HEK293 (cell line): ENCODE data around the gene REC114.

Experiments
- ZBTB21 ChIP-seq: fragments of 450-650 bp; formaldehyde crosslinking; IDR thresholded peaks from 2 replicates; pipeline ENCODE4 v1.5.1; 2017; ENCODE audit warnings: missing biosample characterization, missing genetic modification characterization
- ZBTB7A ChIP-seq: fragments of 450-650 bp; formaldehyde crosslinking; IDR thresholded peaks from 2 replicates; pipeline ENCODE4 v1.5.1; 2016; ENCODE audit warnings: low read depth, missing biosample characterization, missing genetic modification characterization
- ZBTB8A ChIP-seq: fragments of 450-650 bp; formaldehyde crosslinking; IDR thresholded peaks from 2 replicates; pipeline ENCODE4 v1.5.1; 2016; ENCODE audit warnings: missing biosample characterization, missing genetic modification characterization
- ZIC2 ChIP-seq: fragments of 450-650 bp; formaldehyde crosslinking; IDR thresholded peaks from 2 replicates; pipeline ENCODE4 v1.5.1; 2016; ENCODE audit warnings: missing biosample characterization, missing genetic modification characterization
- ZNF23 ChIP-seq: fragments of 450-650 bp; formaldehyde crosslinking; IDR thresholded peaks from 2 replicates; pipeline ENCODE4 v1.5.1; 2016; ENCODE audit warnings: missing biosample characterization, missing genetic modification characterization, borderline replicate concordance
- ZNF426 ChIP-seq: fragments of 450-650 bp; formaldehyde crosslinking; IDR thresholded peaks from 2 replicates; pipeline ENCODE4 v1.5.1; 2017; ENCODE audit warnings: missing biosample characterization, missing genetic modification characterization, mild to moderate bottlenecking, inconsistent platforms, moderate library complexity
- ZNF654 ChIP-seq: fragments of 450-650 bp; formaldehyde crosslinking; IDR thresholded peaks from 2 replicates; pipeline ENCODE4 v1.5.1; 2016; ENCODE audit warnings: low read depth, missing biosample characterization, missing genetic modification characterization
- TF ChIP-seq, protein P1 (sequence below): fragments of 450-650 bp; formaldehyde crosslinking; IDR thresholded peaks from 2 replicates; pipeline ENCODE4 v1.5.1; 2016; ENCODE audit warnings: missing biosample characterization, missing genetic modification characterization
- TF ChIP-seq, protein P2 (sequence below): fragments of 450-650 bp; formaldehyde crosslinking; conservative IDR thresholded peaks from 2 replicates; pipeline ENCODE4 v1.5.1; 2016; ENCODE audit warnings: low read depth, missing biosample characterization, missing genetic modification characterization
- TF ChIP-seq, protein P3 (sequence below): fragments of 450-650 bp; formaldehyde crosslinking; IDR thresholded peaks from 2 replicates; pipeline ENCODE4 v1.5.1; 2016; ENCODE audit warnings: missing biosample characterization, missing genetic modification characterization
- TF ChIP-seq, protein P4 (sequence below): fragments of 450-650 bp; formaldehyde crosslinking; IDR thresholded peaks from 2 replicates; pipeline ENCODE4 v1.5.1; 2016; ENCODE audit warnings: missing biosample characterization, missing genetic modification characterization, low read depth

DNA sequence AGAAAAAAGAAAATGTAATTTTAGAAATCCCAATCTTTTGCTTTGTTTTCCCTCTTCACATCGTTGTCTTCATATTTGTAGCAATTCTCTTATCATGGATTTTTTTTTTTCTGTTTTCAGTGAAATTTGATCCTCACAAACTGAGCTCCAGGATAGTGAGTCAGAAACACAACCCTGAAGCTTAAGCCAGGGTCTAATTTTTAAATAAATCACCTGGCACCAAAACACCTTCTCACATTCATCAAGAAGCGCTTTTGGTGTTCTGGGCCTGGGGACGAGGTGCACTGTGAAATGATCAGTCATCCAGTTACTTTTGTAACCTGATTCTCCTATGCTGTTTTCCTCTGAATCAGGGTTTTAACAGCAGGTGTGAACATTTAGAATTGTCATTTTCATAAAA, 87.7 kb downstream of the REC114 start:
- TF ChIP-seq ZBTB8A (tag by site-specific recombination) (no peak), ZNF23 (tag by site-specific recombination) (no peak), ZNF426 (no peak), ZBTB21 (tag by site-specific recombination) (no peak), ZNF654 (tag by site-specific recombination) (no peak), ZIC2 (tag by site-specific recombination) (no peak), ZBTB7A (tag by site-specific recombination) (no peak)
- TF ChIP-seq, protein P1, sequence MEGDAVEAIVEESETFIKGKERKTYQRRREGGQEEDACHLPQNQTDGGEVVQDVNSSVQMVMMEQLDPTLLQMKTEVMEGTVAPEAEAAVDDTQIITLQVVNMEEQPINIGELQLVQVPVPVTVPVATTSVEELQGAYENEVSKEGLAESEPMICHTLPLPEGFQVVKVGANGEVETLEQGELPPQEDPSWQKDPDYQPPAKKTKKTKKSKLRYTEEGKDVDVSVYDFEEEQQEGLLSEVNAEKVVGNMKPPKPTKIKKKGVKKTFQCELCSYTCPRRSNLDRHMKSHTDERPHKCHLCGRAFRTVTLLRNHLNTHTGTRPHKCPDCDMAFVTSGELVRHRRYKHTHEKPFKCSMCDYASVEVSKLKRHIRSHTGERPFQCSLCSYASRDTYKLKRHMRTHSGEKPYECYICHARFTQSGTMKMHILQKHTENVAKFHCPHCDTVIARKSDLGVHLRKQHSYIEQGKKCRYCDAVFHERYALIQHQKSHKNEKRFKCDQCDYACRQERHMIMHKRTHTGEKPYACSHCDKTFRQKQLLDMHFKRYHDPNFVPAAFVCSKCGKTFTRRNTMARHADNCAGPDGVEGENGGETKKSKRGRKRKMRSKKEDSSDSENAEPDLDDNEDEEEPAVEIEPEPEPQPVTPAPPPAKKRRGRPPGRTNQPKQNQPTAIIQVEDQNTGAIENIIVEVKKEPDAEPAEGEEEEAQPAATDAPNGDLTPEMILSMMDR, result no peak
- TF ChIP-seq, protein P2, sequence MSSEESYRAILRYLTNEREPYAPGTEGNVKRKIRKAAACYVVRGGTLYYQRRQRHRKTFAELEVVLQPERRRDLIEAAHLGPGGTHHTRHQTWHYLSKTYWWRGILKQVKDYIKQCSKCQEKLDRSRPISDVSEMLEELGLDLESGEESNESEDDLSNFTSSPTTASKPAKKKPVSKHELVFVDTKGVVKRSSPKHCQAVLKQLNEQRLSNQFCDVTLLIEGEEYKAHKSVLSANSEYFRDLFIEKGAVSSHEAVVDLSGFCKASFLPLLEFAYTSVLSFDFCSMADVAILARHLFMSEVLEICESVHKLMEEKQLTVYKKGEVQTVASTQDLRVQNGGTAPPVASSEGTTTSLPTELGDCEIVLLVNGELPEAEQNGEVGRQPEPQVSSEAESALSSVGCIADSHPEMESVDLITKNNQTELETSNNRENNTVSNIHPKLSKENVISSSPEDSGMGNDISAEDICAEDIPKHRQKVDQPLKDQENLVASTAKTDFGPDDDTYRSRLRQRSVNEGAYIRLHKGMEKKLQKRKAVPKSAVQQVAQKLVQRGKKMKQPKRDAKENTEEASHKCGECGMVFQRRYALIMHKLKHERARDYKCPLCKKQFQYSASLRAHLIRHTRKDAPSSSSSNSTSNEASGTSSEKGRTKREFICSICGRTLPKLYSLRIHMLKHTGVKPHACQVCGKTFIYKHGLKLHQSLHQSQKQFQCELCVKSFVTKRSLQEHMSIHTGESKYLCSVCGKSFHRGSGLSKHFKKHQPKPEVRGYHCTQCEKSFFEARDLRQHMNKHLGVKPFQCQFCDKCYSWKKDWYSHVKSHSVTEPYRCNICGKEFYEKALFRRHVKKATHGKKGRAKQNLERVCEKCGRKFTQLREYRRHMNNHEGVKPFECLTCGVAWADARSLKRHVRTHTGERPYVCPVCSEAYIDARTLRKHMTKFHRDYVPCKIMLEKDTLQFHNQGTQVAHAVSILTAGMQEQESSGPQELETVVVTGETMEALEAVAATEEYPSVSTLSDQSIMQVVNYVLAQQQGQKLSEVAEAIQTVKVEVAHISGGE (tag by site-specific recombination), result no peak
- TF ChIP-seq, protein P3, sequence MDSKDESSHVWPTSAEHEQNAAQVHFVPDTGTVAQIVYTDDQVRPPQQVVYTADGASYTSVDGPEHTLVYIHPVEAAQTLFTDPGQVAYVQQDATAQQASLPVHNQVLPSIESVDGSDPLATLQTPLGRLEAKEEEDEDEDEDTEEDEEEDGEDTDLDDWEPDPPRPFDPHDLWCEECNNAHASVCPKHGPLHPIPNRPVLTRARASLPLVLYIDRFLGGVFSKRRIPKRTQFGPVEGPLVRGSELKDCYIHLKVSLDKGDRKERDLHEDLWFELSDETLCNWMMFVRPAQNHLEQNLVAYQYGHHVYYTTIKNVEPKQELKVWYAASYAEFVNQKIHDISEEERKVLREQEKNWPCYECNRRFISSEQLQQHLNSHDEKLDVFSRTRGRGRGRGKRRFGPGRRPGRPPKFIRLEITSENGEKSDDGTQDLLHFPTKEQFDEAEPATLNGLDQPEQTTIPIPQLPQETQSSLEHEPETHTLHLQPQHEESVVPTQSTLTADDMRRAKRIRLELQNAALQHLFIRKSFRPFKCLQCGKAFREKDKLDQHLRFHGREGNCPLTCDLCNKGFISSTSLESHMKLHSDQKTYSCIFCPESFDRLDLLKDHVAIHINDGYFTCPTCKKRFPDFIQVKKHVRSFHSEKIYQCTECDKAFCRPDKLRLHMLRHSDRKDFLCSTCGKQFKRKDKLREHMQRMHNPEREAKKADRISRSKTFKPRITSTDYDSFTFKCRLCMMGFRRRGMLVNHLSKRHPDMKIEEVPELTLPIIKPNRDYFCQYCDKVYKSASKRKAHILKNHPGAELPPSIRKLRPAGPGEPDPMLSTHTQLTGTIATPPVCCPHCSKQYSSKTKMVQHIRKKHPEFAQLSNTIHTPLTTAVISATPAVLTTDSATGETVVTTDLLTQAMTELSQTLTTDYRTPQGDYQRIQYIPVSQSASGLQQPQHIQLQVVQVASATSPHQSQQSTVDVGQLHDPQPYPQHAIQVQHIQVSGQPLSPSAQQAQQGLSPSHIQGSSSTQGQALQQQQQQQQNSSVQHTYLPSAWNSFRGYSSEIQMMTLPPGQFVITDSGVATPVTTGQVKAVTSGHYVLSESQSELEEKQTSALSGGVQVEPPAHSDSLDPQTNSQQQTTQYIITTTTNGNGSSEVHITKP, result no peak
- TF ChIP-seq, protein P4, sequence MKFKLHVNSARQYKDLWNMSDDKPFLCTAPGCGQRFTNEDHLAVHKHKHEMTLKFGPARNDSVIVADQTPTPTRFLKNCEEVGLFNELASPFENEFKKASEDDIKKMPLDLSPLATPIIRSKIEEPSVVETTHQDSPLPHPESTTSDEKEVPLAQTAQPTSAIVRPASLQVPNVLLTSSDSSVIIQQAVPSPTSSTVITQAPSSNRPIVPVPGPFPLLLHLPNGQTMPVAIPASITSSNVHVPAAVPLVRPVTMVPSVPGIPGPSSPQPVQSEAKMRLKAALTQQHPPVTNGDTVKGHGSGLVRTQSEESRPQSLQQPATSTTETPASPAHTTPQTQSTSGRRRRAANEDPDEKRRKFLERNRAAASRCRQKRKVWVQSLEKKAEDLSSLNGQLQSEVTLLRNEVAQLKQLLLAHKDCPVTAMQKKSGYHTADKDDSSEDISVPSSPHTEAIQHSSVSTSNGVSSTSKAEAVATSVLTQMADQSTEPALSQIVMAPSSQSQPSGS (tag by site-specific recombination), result no peak
